NK-92 (cell line): ENCODE results near the gene PRR13.
"Not testable (repeated sequence)": the region's sequence is repeated elsewhere in the genome, so short reads cannot be mapped to it uniquely, and the experiment has no call there.

Experiments
- DNase-seq: peaks from one replicate; lab custom pipeline; 2025; ENCODE audit not compliant: unreplicated experiment; lab: John Stamatoyannopoulos, UW

Gene PRR13

GRCh38 chr12:53441040-53441833 is at the start of gene PRR13:
TSS of gene PRR13 (plus strand) at chr12:53441734. CDS start at chr12:53442715, 981 bp downstream.
- DNase-seq, result peak; percentile 88

- no peak for DNase-seq
These were observed 41.6 kb upstream of the PRR13 start for GRCh38 chr12:53399896-53400295.

GRCh38 chr12:53402351-53402750 is 39.2 kb upstream of the PRR13 start:
- not testable (repeated sequence) for DNase-seq

- no peak for DNase-seq
These were observed 38.7 kb upstream of the PRR13 start for GRCh38 chr12:53402871-53403270.

GRCh38 chr12:53410951-53411350 is 30.6 kb upstream of the PRR13 start:
- DNase-seq, result no peak

- no peak for DNase-seq
These were observed 27.9 kb upstream of the PRR13 start for GRCh38 chr12:53413485-53414204.

- no peak for DNase-seq
These were observed 26.6 kb upstream of the PRR13 start for GRCh38 chr12:53414756-53415417.

- not testable (repeated sequence) for DNase-seq
These were observed 25.7 kb upstream of the PRR13 start for GRCh38 chr12:53415752-53416389.

GRCh38 chr12:53417291-53417816 is 24.2 kb upstream of the PRR13 start:
- DNase-seq, result not testable (repeated sequence)

GRCh38 chr12:53418221-53418620 is 23.3 kb upstream of the PRR13 start:
- no peak for DNase-seq

GRCh38 chr12:53419756-53420155 is 21.8 kb upstream of the PRR13 start:
- DNase-seq, result no peak

- not testable (repeated sequence) for DNase-seq
These were observed 19.3 kb upstream of the PRR13 start for GRCh38 chr12:53422247-53422646.

- DNase-seq, result no peak
These were observed 17.9 kb upstream of the PRR13 start, which contains the start of gene AMHR2 for GRCh38 chr12:53423597-53423996. TSS of gene AMHR2 (plus strand) at chr12:53423855. CDS start at chr12:53423935, 80 bp downstream.

GRCh38 chr12:53424626-53425514 is 16.7 kb upstream of the PRR13 start:
- DNase-seq, result no peak

GRCh38 chr12:53425515-53426150 is 15.9 kb upstream of the PRR13 start:
- no peak for DNase-seq

GRCh38 chr12:53427905-53428594 is 13.5 kb upstream of the PRR13 start:
- no peak for DNase-seq

- DNase-seq, result no peak
These were observed 12.8 kb upstream of the PRR13 start for GRCh38 chr12:53428741-53429140.

GRCh38 chr12:53430116-53430515 is 11.4 kb upstream of the PRR13 start:
- no peak for DNase-seq

- no peak for DNase-seq
These were observed 10.3 kb upstream of the PRR13 start for GRCh38 chr12:53431187-53431586.
